ENCODE measurements around the gene PLAA. TPM values are rescaled to one million over a fixed set of nuclear protein-coding genes. Genes with fewer than 3 reads are reported as not detected.

The PLAA gene
- total RNA-seq, 1 donor from 2014 or later = 26.8 TPM

- DNase-seq (ENCODE audit: low read depth) = no peak
- TF ChIP-seq CTCF (conservative IDR thresholded peaks at IDR 0.05; ENCODE audit: low read depth, low read length) = no peak
- H3K4me3 ChIP-seq (ENCODE audit: low read depth, low read length) = no peak overlapping the region
These were observed 24.7 kb upstream of the PLAA start for GRCh38 chr9:26971721-26972120.

- DNase-seq (ENCODE audit: low read depth) = no peak
- H3K4me3 ChIP-seq (ENCODE audit: low read depth, low read length) = peak overlapping the region; percentile 77
- TF ChIP-seq CTCF (conservative IDR thresholded peaks at IDR 0.05; ENCODE audit: low read depth, low read length) = no peak
These were observed 9.8 kb upstream of the PLAA start for GRCh38 chr9:26956860-26957233.

- no peak for TF ChIP-seq CTCF (conservative IDR thresholded peaks at IDR 0.05; ENCODE audit: low read depth, low read length)
- H3K4me3 ChIP-seq (ENCODE audit: low read depth, low read length) = peak within 1 kb of the TSS; percentile 77
- DNase-seq (ENCODE audit: low read depth) = peak; percentile 93
These were observed 9.1 kb upstream of the PLAA start, which contains the start of gene IFT74 for GRCh38 chr9:26955921-26956859. Gene IFT74 (plus strand): TSS chr9:26956412. CDS start chr9:26961968, 5,556 bp downstream.

- H3K4me3 ChIP-seq (ENCODE audit: low read depth, low read length) = peak overlapping the region; percentile 77
- TF ChIP-seq CTCF (conservative IDR thresholded peaks at IDR 0.05; ENCODE audit: low read depth, low read length) = no peak
- no peak for DNase-seq (ENCODE audit: low read depth)
These were observed 8.3 kb upstream of the PLAA start for GRCh38 chr9:26955222-26955903.

- no peak overlapping the region for H3K4me3 ChIP-seq (ENCODE audit: low read depth, low read length)
- no peak for TF ChIP-seq CTCF (conservative IDR thresholded peaks at IDR 0.05; ENCODE audit: low read depth, low read length)
- peak; percentile 39 for DNase-seq (ENCODE audit: low read depth)
These were observed 7.0 kb upstream of the PLAA start for GRCh38 chr9:26954050-26954508.

- TF ChIP-seq CTCF (conservative IDR thresholded peaks at IDR 0.05; ENCODE audit: low read depth, low read length) = no peak
- no peak overlapping the region for H3K4me3 ChIP-seq (ENCODE audit: low read depth, low read length)
- no peak for DNase-seq (ENCODE audit: low read depth)
These were observed 4.8 kb upstream of the PLAA start for GRCh38 chr9:26951794-26952193.
